Fibroblast of lung (primary cell): ENCODE results near the gene EGLN3.

Source experiments
- EZH2 ChIP-seq: IDR thresholded peaks from 2 replicates; pipeline ENCODE4 v1.5.1; 2012; ENCODE audit warnings: low read length, control low read depth, mild to moderate bottlenecking; ENCODE audit errors: missing control alignments
- TF ChIP-seq, protein P1 (sequence below), 2 donors: IDR thresholded peaks in 1 of 2; conservative IDR thresholded peaks in 1 of 2; 1 replicate in 1 of 2; 2 replicates in 1 of 2; pipeline ENCODE4 v1.5.1; 2011 to 2012; ENCODE audit warnings: low read length in 2 of 2, control low read depth in 1 of 2, inconsistent platforms in 1 of 2, low read depth in 1 of 2, mild to moderate bottlenecking in 1 of 2

GRCh38 chr14:33936391-33936790 is 14.5 kb downstream of the EGLN3 start:
- TF ChIP-seq, protein P1, sequence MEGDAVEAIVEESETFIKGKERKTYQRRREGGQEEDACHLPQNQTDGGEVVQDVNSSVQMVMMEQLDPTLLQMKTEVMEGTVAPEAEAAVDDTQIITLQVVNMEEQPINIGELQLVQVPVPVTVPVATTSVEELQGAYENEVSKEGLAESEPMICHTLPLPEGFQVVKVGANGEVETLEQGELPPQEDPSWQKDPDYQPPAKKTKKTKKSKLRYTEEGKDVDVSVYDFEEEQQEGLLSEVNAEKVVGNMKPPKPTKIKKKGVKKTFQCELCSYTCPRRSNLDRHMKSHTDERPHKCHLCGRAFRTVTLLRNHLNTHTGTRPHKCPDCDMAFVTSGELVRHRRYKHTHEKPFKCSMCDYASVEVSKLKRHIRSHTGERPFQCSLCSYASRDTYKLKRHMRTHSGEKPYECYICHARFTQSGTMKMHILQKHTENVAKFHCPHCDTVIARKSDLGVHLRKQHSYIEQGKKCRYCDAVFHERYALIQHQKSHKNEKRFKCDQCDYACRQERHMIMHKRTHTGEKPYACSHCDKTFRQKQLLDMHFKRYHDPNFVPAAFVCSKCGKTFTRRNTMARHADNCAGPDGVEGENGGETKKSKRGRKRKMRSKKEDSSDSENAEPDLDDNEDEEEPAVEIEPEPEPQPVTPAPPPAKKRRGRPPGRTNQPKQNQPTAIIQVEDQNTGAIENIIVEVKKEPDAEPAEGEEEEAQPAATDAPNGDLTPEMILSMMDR (conservative IDR thresholded peaks at IDR 0.05 in 1 of 2, IDR thresholded peaks at IDR 0.05 in 1 of 2; ENCODE audit: low read depth in 1 of 2, low read length in 2 of 2): no peak
- no peak for TF ChIP-seq EZH2
